ENCODE results near the gene DSC1. TPM values are rescaled to one million over a fixed set of nuclear protein-coding genes. Genes with fewer than 3 reads are reported as not detected.

DSC1 gene
- total RNA-seq, 4 donors from 2014 or later: not detected

- Histone ChIP-seq H3K27ac (peak overlapping the region in 2 of 4 donors; percentile 26 to 39), H3K4me1 (peaks cover 5 to 25% (median 14%) of the 10 kb centered on the region in 4 donors), H3K4me3 (no peak overlapping the region), H3K36me3 (no peaks in the 10 kb centered on the region), H3K9me3 (no peaks in the 10 kb centered on the region), H3K27me3 (no peaks in the 10 kb centered on the region)
- in situ Hi-C loops (cut with MboI; ENCODE audit: low pct_ligation_motif_present in 1 of 4, low pct_unique_long_range_greater_than_20kb in 1 of 4, low sequenced_read_pairs in 3 of 4): no loop called here
- no peak for DNase-seq
- TF ChIP-seq CTCF (IDR thresholded peaks at IDR 0.05) (no peak), EP300 (IDR thresholded peaks at IDR 0.05; ENCODE audit: low read depth) (no peak), POLR2AphosphoS5 (IDR thresholded peaks at IDR 0.05) (no peak), POLR2A (IDR thresholded peaks at IDR 0.05) (no peak)
- intact Hi-C loops (cut with DNase I; ENCODE audit: low total_unique reads): no loop called here
- WGBS, 2 donors (ENCODE audit: low coverage in 1 of 2): 37 to 52% methylated on average over 2 to 5 of the region's 5 CpGs
These were observed 36.6 kb upstream of the DSC1 start for GRCh38 chr18:31199190-31199769.

- no peaks in the 10 kb centered on the region for H3K27me3 ChIP-seq
- H3K4me3 ChIP-seq: no peak overlapping the region
- TF ChIP-seq CTCF (IDR thresholded peaks at IDR 0.05) (no peak), EP300 (IDR thresholded peaks at IDR 0.05; ENCODE audit: low read depth) (no peak), POLR2AphosphoS5 (IDR thresholded peaks at IDR 0.05) (no peak), POLR2A (IDR thresholded peaks at IDR 0.05) (no peak)
- WGBS, 2 donors (ENCODE audit: low coverage in 1 of 2): 12 to 18% methylated on average over 2 of the region's 2 CpGs
- intact Hi-C loops (cut with DNase I; ENCODE audit: low total_unique reads): no loop called here
- H3K36me3 ChIP-seq: no peaks in the 10 kb centered on the region
- peaks cover 0 to 11% (median 7%) of the 10 kb centered on the region in 4 donors for H3K4me1 ChIP-seq
- no peak for DNase-seq
- H3K27ac ChIP-seq: no peak overlapping the region
- in situ Hi-C loops (cut with MboI; ENCODE audit: low pct_ligation_motif_present in 1 of 4, low pct_unique_long_range_greater_than_20kb in 1 of 4, low sequenced_read_pairs in 3 of 4): no loop called here
- H3K9me3 ChIP-seq: no peaks in the 10 kb centered on the region
These were observed 35.0 kb upstream of the DSC1 start for GRCh38 chr18:31197676-31198075.

GRCh38 chr18:31195063-31195462 is 32.4 kb upstream of the DSC1 start:
- Histone ChIP-seq H3K36me3 (no peaks in the 10 kb centered on the region), H3K27me3 (no peaks in the 10 kb centered on the region), H3K9me3 (no peaks in the 10 kb centered on the region), H3K4me1 (peaks cover 0 to 11% (median 7%) of the 10 kb centered on the region in 4 donors), H3K27ac (no peak overlapping the region), H3K4me3 (no peak overlapping the region)
- TF ChIP-seq POLR2AphosphoS5 (IDR thresholded peaks at IDR 0.05) (no peak), POLR2A (IDR thresholded peaks at IDR 0.05) (no peak), CTCF (IDR thresholded peaks at IDR 0.05) (no peak), EP300 (IDR thresholded peaks at IDR 0.05; ENCODE audit: low read depth) (no peak)
- intact Hi-C loops (cut with DNase I; ENCODE audit: low total_unique reads): no loop called here
- 73 to 78% methylated on average over 3 of the region's 3 CpGs for WGBS, 2 donors (ENCODE audit: low coverage in 1 of 2)
- in situ Hi-C loops (cut with MboI; ENCODE audit: low pct_ligation_motif_present in 1 of 4, low pct_unique_long_range_greater_than_20kb in 1 of 4, low sequenced_read_pairs in 3 of 4): no loop called here
- DNase-seq: no peak

- no peaks in the 10 kb centered on the region for H3K4me1 ChIP-seq
- no peaks in the 10 kb centered on the region for H3K36me3 ChIP-seq
- no peaks in the 10 kb centered on the region for H3K27me3 ChIP-seq
- H3K4me3 ChIP-seq: no peak overlapping the region
- no peak overlapping the region for H3K27ac ChIP-seq
- TF ChIP-seq CTCF (IDR thresholded peaks at IDR 0.05): no peak
- no peak for TF ChIP-seq POLR2A (IDR thresholded peaks at IDR 0.05)
- TF ChIP-seq EP300 (IDR thresholded peaks at IDR 0.05; ENCODE audit: low read depth): no peak
- no peak for TF ChIP-seq POLR2AphosphoS5 (IDR thresholded peaks at IDR 0.05)
- DNase-seq: no peak
- no peaks in the 10 kb centered on the region for H3K9me3 ChIP-seq
- in situ Hi-C loops (cut with MboI; ENCODE audit: low pct_ligation_motif_present in 1 of 4, low pct_unique_long_range_greater_than_20kb in 1 of 4, low sequenced_read_pairs in 3 of 4): no loop called here
- intact Hi-C loops (cut with DNase I; ENCODE audit: low total_unique reads): no loop called here
These were observed 29.6 kb upstream of the DSC1 start for GRCh38 chr18:31192086-31192776.

Data from transverse colon (tissue), 4 donors.